Parietal lobe (tissue), 2 donors: ENCODE results near the gene R3HDM1. TPM values are rescaled to one million over a fixed set of nuclear protein-coding genes. Genes with fewer than 3 reads are reported as not detected.

Experiments used
- small RNA-seq: library from RNA; depleted of rRNA; stranded (forward); fragments of <200 nt; gene quantifications from one replicate; pipeline ENCODE3, GENCODE V24; 2014; ENCODE audit warnings: low replicate concordance
- total RNA-seq: library from RNA; depleted of rRNA; stranded (reverse); fragments of >200 nt; gene quantifications from one replicate; pipeline ENCODE4 v1.2.3, GENCODE V29; 2014

Gene R3HDM1
- 234 TPM for total RNA-seq

GRCh38 chr2:135531231-135532197 is at the start of gene R3HDM1:
TSS of gene R3HDM1 (plus strand) at chr2:135531484. CDS start at chr2:135604846, 73,362 bp downstream.

GRCh38 chr2:135530313-135531230 is 712 bp upstream of the R3HDM1 start, which contains the start of gene ZRANB3:
TSS of gene ZRANB3 (minus strand) at chr2:135531218.

GRCh38 chr2:135741395-135742324 is 210.4 kb downstream of the R3HDM1 start, which contains the start of gene UBXN4:
TSS of gene UBXN4 (plus strand) at chr2:135741855. CDS start at chr2:135741930, 75 bp downstream.

Small RNA genes within 50 kb of the gene (small RNA-seq; reads per million reads assigned to genes)
- gene MIR128-1 (1,429 reads per million, percentile 99 among the genes with 10 or more reads in this experiment), gene RNU6-512P (not detected)

Other genes starting within 250 kb of the R3HDM1 start
- gene ZRANB3, start 266 bp upstream of the R3HDM1 start, total RNA-seq, result 19.1 TPM
- 88.3 TPM for gene UBXN4, start 210.4 kb downstream of the R3HDM1 start, total RNA-seq